Activated CD8-positive, alpha-beta memory T cell treated with anti-CD3 and anti-CD28 coated beads for 48 hours (primary cell): Measurements from ENCODE around the gene C4orf50.

Source experiments
- DNase-seq, 3 experiments: peaks; one replicate each; pipeline ENCODE4 v3.0.0-alpha.2; 2020; ENCODE audit warnings: low read depth in 2 of 3, low spot score in 2 of 3

Gene C4orf50

GRCh38 chr4:5925419-5926200 lies 92.6 kb downstream of the C4orf50 start:
- DNase-seq: no peak

GRCh38 chr4:5924461-5925125 lies 93.6 kb downstream of the C4orf50 start:
- no peak for DNase-seq

- no peak for DNase-seq
Measured at GRCh38 chr4:5923376-5923775, 94.9 kb downstream of the C4orf50 start.

DNA sequence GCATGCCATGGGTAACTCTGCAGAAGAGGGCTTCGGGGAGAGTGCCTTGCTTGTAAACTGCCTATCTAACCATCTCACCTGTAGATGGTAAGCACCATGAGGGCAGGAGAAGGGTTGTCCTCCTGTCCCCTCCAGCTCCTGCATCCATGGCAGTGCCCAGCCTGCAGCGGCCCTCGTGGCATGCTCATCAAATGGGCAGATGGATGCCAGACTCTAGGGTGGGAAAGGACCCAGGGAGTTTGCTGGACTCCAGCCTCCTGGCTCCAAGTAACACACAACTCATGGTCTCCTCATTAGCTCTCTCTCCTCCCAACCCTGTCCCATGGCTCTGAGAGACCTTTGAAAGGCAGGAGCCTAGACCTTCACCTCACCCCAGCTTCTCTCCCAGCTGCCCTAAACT lies 95.7 kb downstream of the C4orf50 start:
- no peak for DNase-seq

DNA sequence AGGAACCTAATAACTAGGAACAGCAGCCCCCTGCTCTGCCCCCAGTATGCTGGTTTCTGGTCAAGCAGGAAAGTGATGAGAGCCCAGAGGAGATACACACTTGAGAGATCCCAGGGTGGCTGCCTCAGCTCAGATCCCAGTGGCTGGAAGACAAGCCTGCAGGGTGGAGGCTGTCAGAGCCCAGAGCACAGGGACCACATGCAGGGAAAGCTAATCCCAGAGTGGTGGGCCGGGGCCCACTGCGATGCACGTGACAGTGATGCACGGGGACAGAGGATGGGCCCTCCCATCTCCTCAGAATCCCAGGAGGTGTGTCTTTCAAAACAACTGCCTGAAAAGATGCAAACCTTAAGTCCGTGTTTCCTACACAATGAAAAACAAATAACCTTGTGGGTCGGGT lies 96.2 kb downstream of the C4orf50 start:
- no peak for DNase-seq

DNA sequence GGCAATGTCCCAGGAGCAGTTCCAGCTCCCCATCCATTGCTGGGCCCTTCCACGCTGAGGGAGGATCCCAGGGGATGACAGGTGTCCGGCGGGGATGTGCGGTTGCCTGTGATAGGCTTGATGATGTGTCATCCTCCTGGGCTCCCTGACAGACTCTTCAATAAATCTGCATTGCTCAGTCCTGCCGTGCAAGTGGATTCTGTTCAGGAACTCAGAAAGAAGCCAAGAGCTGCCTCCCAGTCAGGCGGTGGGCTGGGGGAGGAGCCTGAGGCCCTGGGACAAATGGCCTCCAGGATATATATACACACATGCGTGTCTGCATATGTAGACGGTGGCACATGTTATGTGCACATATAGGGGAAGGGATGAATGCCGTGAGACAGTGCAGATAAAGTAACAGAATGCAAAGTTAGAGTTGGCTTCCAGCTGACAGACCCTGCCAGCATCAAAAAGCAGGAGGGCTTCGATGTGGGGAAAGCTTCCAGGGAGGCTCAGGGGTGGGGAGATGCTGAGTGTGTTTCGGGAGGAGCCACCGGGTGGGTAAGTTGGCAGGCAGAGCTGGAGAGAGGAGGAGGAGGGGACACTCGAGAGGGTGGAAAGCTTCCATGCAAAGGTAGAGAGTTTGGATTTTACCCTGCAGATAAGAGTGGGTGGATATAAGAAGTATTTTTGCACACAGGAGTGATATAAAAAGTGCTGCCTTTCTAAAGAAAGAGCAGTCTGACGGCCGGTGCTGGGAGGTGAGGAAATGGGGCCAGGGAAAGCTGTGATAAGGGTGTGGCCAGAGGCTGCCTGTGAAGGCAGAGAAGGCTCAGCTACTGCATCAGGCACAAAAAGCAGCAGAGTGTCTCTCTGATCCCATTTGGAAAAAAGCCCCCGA lies 96.9 kb downstream of the C4orf50 start:
- no peak for DNase-seq

DNA sequence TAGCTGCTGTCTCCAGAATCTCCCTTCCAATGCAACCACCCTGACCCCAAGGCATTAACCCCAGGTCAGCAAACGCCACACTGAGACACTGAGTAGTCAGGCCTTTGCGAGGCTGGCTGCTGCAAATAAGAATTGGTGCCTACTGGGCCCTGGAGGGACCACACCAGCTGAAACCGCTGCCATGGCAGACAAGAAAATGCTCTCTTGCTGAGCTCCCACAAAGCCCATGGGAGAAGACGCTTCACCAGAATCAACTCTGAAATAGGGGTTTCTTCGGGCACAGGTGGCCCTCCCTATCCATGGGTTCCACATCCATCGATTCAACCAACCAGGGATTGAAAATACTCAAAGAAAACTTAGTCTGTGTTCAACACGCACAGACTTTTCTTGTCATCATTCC lies 98.7 kb downstream of the C4orf50 start:
- DNase-seq: no peak

DNA sequence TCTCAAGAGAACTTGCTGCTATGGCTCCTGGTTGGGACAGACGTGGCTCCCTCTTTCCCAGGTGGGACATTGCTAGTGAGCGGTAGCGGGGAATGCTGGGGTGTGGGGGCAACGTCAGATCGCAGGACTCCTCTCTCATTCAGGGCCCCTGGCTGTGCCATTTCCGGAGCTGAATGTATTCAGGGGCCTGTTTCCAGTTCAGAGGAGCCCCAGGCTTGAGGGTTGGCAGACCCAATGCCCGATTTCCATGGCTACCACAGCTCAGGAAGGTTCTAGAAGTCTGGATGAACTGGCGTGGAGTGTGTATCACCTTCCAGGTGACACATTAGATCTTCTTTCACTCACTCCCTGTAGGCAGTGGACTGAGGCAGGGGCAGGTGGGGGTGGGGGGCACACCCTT lies 99.2 kb downstream of the C4orf50 start:
- no peak for DNase-seq

GRCh38 chr4:5918331-5918985 lies 99.8 kb downstream of the C4orf50 start:
- no peak for DNase-seq

- no peak for DNase-seq
Measured at GRCh38 chr4:5917672-5918071, 100.6 kb downstream of the C4orf50 start.

GRCh38 chr4:5916229-5916628 lies 102.0 kb downstream of the C4orf50 start:
- DNase-seq: no peak

DNA sequence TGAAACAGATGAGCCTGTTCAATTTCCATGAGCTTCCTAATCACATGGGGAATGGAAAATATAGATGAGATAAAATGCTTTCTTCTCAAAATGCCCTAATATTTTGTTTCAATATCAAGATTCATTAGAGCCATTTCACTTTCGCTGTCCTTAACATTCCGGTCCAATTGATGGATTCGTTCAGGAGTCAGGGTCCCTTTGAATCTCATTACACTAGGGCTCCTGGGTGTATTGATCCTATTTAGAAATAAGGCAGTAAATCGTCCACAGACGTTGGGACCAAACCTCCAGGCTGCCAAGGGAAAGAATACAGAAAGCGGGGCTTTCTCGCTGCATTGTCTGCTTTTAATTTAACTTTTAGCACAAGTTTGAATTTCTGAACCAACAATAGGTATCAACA lies 104.8 kb downstream of the C4orf50 start:
- DNase-seq: no peak

DNA sequence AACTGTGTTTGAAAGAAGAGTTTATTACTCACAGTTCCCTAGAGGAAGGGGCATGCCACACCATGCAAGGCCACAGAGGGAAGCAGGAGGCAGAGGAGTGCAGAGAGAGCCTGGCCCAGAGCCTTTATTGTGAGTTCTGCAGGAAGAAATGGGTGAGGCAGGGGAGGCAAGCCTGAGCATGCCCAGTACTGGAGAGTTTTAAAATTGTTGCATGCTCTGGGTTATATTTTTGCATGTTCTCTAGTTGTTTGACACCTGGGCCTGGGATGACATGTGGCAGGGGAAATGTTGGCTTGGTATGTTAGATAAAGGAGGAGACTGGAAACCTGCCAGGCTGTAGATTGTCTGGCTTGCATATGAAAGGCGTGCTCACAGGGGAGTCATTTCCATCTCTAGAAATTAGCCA lies 105.6 kb downstream of the C4orf50 start:
- no peak for DNase-seq

- DNase-seq: no peak
Measured at GRCh38 chr4:5908876-5909427, 109.3 kb downstream of the C4orf50 start.

GRCh38 chr4:5906191-5906590 lies 112.0 kb downstream of the C4orf50 start:
- DNase-seq: no peak

- DNase-seq: no peak
Measured at GRCh38 chr4:5905714-5906113, 112.5 kb downstream of the C4orf50 start.

DNA sequence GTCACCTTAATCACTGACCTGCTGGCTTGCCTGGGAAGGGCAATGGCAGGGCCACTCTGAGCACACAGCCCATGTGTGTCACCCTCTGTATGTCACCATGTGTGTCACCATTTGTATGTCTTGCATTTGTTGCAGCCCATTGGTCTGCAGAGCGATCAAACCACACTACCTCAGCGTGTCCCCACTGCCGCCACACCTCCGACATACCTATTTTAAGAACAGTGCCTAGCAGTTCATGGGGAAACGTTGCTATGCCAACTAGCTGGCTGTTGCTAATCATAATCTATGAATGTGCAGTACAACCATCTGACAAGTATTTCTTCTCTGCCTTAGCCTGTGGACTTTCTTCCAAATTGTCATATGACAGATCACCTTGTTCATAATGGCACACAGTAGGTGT lies 117.4 kb downstream of the C4orf50 start:
- no peak for DNase-seq

GRCh38 chr4:5899881-5900280 lies 118.3 kb downstream of the C4orf50 start:
- no peak for DNase-seq

GRCh38 chr4:5899396-5899795 lies 118.8 kb downstream of the C4orf50 start:
- DNase-seq: no peak

DNA sequence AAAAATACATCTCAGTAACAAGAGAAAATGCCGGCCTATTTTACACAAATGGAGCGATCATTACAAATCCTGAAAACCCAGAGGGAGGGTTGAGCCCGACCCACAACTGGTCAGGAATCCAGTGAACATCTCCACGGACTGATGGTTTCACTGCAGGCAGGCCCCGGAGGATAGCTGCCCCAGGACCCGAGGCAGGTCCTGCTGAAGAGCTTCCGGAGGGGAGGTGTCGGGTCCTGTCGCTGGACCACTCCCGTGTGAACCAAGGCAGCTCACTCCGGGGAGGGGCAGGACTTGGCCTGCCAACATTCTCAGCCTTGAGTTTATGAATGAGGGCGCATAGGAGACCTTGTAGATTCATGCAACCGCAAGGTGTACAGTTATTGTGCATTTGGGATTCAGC lies 120.6 kb downstream of the C4orf50 start:
- DNase-seq: no peak

DNA sequence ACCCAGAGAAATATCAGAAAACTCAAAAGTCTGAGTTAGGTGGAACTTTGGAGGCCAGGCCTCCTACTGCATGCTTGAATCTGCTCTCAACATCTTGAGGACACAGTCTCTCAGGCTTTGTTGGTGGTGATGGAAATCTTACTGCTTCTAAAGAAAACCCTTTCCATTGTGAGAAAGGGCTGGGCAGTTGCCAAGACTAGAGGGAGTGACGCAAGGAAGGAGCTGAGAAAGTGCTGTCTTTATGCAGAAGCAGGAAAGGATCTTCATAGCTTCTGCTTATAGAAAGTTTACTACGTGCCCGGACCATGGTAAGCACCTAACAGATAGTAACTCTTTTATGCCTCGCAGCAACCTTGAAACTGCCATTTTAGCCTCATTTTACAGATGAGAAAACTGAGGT lies 122.9 kb downstream of the C4orf50 start:
- DNase-seq: no peak
